HG03432 (cell line): Measurements from ENCODE around the gene ATP7B.
A peak's percentile ranks its signal among the peaks of the same experiment; 100 is the strongest.

ENCODE experiments used
- ATAC-seq: cut with Tn5 transposase; IDR thresholded peaks from one replicate; pipeline ENCODE4 v1.9.1; 2021; ENCODE audit warnings: mild to moderate bottlenecking, moderate library complexity; ENCODE audit not compliant: unreplicated experiment

Gene ATP7B

DNA sequence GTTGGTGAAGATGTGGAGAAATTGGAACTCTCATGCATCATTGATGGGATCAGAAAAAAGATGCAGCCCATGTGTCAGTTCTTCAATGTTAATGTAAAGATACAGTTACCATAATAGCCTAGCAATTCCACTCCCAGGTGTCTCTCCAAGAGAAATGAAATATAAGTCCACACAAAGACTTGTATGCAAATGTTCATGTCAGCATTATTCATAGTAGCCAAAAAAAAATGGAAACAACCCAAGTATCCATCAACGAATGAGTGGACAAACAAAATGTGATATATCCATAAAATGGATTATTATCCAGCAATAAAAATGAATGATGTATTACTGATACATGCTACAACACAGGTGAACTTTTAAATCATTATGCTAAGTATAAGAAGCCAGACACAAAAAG, 110.8 kb downstream of the ATP7B start:
- ATAC-seq = no peak

DNA sequence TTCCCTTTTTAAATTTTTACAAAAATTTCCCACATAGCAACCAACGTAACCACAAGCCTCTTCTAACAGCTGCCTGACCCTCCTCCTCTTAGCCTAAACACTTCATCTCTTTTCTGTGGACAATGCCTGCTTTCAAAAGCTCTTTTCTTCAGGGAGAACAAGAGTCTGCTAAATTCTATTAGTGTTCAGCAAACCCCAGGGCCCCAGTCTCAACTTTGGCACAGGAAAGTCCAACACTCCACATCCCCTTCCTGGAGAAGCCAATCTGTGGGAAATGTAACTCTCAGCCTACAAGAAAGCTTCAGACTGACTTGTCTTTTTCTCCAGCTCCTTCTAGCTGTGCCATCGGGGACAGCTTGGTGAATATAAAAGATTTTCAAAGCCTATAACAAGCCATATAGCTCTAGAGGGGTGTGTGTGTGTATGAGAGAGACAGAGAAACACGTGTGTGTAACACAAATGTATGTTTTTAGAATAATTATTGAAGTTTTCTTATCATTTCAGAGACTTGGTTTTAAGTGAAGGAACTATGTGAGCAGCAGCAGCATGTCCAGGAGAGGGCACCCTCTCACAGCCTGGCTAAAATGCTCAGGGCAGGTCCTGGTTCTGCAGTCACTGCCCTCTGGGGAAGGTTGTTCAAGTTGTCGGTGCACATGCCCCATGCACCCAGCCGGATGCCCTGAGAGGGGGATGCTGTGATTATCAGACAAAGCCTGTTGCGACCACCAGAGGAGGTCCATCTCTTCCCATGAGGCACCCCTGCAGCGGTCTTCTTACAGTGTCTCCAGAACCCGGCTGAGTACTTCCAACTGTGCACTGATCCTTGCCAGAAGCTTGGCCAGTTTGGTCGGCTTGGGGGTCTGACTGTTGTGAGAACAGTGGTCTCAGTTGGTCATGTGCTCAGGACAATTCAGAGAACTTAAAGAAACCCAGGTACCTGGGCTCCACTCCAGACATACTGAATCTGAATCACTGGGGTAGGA, 115.1 kb downstream of the ATP7B start:
- ATAC-seq = peak; percentile 83

DNA sequence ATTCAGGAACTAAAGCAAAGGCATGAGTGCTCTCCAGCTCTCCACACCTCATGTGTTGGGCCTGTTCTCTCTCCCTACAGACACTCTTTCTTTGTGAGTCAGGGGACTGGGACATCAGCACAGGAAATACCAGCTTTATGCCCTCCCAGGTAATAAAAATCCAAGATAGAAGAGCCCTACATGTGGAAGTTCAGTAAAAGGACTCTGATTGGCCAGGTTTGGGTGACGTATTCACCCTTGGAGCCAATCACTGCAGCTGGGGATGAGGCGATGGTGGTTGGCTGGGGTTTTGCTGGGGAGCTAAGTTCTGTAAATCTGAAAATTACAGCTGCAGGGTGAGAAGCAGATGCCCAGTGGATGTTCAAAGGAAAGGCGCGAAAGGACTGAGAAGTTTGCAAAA, 117.0 kb downstream of the ATP7B start:
- ATAC-seq = no peak

DNA sequence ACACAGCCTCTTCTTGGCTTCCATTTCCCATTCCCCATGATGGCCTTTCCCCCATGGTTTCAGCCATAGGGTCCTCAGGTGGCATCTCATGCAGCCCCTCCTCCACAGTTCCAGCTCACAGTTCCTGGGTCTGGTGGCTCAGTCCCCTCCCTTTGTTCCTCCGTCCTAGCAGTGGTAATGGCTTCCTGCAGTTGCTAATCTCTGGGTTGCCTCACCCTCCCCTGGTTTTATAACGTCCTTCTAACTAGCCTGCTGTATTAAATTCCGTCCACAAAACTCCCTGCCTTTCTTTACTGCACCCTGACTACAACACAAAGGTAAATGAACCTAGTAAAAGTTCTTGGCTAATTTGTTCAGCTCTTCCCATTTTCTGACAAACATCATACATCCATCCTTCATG, 118.6 kb downstream of the ATP7B start:
- no peak for ATAC-seq

DNA sequence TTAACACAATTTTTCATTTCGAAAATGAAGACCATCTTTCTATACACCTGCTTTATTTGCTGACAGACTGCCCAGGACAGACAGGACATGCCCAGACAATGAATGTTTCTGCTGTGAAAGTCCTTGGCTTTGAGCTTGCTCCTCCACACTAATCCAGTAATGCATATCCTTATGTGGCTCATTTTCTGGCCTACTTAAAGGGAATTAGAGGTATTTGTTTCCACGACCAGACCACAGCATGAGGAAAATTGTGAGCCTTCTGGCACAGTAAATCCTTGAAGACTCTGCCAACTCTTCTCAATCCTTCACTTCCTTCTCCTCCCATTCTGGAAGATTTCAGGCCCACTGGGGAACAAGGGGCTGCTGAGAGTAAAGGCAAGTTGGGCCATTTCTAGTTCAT, 123.8 kb downstream of the ATP7B start:
- ATAC-seq = no peak

DNA sequence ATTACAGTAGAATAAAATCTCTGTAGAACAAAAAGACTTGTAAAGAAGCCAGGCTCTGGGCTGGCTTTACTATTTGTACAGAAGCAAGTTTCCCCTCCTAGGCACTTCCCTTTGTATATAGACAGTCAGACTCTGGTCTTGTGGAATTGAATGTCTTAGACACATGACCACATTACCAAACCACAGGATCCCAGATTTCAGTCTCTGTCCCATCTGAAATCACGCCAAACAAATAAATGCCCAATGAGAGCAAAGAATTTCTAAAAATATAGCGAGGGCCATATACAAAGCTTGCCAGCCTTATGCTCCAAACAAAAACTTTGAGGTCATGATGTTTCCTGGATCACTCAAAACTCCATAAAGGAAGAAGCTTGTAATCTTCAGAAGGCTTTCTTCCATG, 125.6 kb downstream of the ATP7B start:
- no peak for ATAC-seq

DNA sequence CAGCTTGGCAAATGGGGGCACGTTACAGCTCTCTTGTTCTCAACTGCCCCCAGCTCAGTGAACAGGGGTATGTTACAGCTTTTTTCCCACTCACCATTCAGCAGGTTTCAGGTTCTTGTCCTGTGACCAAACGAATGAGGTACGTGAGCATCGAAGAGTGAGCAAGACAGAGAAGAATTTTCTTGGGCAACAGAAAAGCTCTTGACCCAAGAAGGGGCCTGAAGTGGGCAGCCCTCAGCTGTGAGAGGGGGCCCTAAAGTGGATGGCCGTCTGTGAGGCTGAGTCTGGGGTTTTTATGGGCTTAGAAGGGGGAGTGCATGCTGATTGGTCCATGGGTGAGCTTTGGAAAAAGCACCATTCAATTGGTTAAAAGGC, 128.0 kb downstream of the ATP7B start:
- ATAC-seq = no peak
